ENCODE data around the gene TEX9.
A peak's percentile ranks its signal among the peaks of the same experiment; 100 is the strongest.

Gene TEX9

DNA sequence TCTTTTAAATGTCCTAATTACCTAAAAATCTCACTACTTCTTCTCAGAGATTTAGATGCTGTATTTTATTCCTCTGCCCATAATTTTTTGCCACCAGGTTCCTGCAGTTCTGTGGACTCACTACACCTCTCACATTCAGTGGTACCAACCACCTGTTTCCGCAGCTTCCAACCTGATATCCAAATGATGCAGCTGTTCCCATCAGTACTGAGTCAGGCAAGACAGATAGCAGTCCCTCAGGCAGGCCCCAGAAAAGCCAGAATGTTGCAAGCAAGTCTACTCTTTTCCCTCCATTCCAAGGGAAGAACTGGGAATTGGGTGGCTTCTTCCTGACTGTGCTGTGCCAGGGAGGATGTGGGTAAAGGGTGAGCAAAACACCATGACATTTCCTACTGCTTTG is 60.8 kb downstream of the TEX9 start:
- in situ Hi-C loops (cut with MboI; ENCODE audit: low pct_unique_long_range_greater_than_20kb, low sequenced_read_pairs): no loop called here
- no peak for DNase-seq

DNA sequence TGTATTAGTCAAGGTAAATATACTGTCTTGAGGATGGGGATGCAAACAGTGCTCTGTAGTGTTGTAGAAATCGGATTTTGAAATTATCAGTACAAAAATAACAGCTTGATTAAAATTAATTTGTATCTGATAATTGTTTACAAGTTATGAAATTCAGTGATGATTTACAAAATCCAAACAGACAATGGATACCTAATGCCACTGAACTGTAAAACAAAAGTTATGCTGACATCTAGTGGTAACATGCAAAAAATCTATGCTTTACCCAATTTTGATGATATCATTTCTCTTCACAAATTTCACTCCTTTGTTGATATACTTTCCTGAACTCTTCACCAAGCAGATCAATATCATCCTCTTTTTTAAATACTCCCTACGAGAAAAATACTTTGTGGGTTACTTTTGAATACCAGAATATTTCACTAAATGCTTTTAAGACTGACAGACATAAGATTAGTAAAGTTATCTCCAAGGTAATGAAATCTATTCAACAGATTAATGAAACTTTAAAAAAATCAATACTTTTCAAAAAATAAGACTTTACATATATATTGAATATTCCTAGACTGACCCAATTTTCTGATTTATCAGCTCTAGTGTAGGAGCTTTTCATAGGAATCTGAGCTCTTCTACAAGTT is 63.7 kb downstream of the TEX9 start:
- DNase-seq: peak; percentile 66

DNA sequence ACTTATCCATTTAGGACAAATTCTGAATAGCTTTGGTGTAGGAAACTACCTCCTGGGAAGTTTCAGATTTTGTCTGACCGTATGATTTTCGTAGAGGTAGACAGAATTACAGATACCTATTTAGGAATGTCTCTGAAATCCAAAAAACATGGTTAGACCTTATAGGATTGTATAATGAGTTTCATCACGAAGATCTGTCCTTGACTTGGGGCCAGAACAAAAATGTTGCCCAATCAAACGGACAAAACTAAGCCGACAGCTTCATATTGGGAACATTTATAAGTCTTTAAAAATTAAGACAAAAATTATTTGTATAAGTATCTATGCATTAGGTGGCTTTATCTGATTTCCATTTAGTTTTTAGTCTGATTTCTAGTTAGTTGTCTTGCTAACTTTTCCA is 67.1 kb downstream of the TEX9 start:
- no peak for DNase-seq
- in situ Hi-C loops (cut with MboI; ENCODE audit: low pct_unique_long_range_greater_than_20kb, low sequenced_read_pairs): no loop called here

More for the DNA sequence above, 63.7 kb downstream of the TEX9 start:
- in situ Hi-C loops (cut with MboI; ENCODE audit: low pct_unique_long_range_greater_than_20kb, low sequenced_read_pairs): no loop called here

DNA sequence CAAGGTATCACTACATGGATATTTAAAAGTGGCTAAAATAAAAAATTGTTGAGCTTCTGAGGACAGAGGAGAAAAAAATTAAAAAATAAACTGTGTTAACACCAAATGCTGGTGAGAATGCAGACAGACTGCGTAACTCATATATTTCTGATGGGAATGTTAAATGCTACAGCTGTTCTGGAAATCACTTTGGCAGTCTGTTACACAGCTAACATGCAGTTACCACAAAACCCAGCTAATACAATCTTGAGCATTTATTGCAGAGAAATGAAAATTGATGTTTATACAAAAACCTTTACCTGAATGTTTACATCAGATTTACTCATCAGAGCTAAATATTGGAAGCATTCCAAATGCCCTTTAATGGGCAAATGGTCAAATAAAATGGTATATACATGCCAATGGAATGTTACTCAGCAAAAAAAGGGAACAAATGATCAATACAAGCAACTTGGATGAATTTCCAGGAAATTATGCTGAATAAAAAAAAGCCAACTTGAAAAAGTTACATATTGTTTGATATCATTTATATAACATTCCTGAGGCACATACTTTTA is 75.1 kb downstream of the TEX9 start:
- in situ Hi-C loops (cut with MboI; ENCODE audit: low pct_unique_long_range_greater_than_20kb, low sequenced_read_pairs): no loop called here

GRCh38 chr15:56442354-56442753 is 77.1 kb downstream of the TEX9 start:
- DNase-seq: no peak
- in situ Hi-C loops (cut with MboI; ENCODE audit: low pct_unique_long_range_greater_than_20kb, low sequenced_read_pairs): no loop called here

More for the DNA sequence above, 75.1 kb downstream of the TEX9 start:
- DNase-seq: no peak

DNA sequence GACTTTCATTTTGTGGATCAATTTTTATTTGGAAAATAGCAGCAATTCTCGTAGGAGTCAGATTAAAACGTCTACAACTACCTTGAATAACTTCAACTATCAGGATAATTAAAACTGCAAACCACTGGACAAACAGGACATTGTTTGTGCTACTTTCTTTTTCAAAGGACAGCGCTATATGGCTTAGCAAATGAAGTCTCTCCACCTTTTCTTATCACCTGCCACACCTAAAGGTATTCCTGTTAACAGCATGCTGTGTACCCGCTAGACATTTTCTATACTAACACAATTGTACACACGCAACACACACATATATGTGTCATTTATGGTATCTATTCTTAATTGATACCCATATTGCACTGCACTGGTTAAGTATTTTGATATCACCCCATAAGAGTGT is 80.5 kb downstream of the TEX9 start:
- DNase-seq: no peak
- in situ Hi-C loops (cut with MboI; ENCODE audit: low pct_unique_long_range_greater_than_20kb, low sequenced_read_pairs): no loop called here

DNA sequence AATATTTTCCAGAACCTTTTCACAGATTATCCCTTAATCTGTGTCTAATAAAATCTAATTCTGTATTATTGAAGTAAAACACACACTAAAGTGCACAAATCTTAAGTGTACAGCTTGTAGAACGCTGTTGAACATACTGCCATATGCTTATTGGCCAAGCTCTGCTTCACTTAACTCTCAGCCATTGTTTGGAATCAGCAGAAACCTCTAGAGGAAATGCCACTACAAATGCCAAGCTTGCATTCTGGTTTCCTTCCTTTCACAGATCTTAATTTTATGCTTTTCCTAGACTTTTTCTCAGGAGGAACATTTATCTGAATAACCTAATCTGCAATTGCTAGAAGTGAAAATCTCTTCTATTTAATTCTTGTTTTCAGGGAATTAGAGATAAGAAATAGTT is 89.6 kb downstream of the TEX9 start:
- no peak for DNase-seq
- in situ Hi-C loops (cut with MboI; ENCODE audit: low pct_unique_long_range_greater_than_20kb, low sequenced_read_pairs): no loop called here

DNA sequence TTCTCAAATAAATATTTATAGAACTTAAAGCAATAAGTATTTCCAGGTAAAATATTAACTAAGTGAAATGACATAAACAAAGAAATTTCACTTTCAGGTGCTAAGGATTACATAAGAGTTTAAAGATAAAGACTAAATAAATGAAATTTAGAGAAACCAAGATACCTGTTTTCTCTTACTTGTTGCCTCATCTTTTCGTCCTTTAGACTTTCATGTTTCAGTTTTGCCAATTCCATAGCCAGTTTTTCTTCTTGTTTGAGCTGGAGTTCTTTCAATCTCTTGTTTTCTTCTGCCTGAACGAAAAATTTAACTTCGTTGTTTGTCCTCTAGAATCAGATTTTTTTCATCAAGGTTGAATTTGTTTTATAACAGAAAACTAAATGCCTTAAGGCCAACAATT is 91.0 kb downstream of the TEX9 start:
- in situ Hi-C loops (cut with MboI; ENCODE audit: low pct_unique_long_range_greater_than_20kb, low sequenced_read_pairs): no loop called here
- DNase-seq: no peak

DNA sequence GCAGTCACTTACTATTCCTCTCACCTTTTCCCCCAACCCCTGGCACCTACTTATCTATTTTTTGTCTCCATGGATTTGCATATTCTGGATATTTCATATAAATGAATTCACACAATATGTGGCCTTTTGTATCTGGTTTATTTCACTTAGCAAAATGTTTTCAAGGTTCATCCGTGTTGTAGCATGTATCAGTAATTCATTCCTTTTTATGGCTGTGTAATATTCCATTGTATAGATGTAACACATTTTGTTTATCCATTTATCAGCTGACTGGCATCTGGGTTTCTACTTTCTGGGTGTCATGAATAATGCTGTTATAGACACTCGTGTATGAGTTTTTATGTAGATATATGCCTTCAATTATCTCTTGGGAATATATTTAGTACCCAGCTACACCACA is 93.9 kb downstream of the TEX9 start:
- DNase-seq: no peak
- in situ Hi-C loops (cut with MboI; ENCODE audit: low pct_unique_long_range_greater_than_20kb, low sequenced_read_pairs): no loop called here

- in situ Hi-C loops (cut with MboI; ENCODE audit: low pct_unique_long_range_greater_than_20kb, low sequenced_read_pairs): no loop called here
- peak; percentile 63 for DNase-seq
Measured at GRCh38 chr15:56460071-56460470, 94.8 kb downstream of the TEX9 start.

DNA sequence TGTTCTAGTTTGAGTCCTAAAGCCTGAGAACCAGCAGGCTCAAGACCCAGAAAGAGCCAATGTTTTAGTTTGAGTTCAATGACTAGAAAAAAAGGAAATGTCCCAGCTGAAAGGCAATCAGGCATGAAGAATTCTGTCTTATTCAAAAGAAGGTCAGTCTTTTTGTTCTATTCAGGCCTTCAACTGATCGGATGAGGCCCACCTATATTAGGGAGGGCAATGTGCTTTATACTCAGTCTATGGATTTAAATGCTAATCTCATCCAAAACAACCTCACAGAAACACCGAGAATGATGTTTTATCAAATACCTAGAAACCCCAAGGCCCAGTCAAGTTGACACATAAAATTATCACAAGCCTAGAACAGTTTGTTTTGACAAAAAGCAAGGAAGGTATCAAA is 95.7 kb downstream of the TEX9 start:
- in situ Hi-C loops (cut with MboI; ENCODE audit: low pct_unique_long_range_greater_than_20kb, low sequenced_read_pairs): no loop called here
- DNase-seq: no peak

DNA sequence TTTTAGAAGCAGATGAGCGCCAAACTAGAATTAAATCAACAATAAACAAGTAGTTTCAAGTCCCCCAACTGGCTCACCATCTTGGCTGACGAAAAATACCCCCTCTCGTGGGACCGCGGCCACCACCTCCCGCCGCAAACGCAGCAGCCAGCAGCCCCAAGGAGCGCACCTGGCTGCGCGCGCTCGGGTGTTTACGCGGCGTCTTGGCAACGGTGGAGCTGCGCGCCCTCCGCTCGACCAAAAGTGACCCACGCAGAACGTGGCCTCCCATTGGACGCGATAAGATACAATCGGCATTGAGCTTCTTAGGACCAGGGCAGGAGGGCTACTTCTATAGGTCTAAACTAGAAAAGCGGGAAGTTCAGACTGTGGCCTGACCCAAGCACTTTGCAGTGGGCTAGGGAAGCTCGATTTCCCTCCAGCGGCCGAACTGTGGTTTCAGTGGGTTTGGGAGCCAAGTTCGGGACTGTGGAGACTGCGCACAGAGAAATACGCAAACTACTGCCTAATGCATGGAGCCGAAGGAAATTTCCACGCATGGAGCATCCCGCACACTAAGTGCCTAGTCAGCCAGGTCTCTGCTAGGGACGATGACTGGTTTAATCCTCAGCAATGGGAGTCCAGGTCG is 99.8 kb downstream of the TEX9 start, which contains the start of gene MNS1:
Gene MNS1, minus strand, starts transcription at position 245 of the 628 bp plus-strand sequence. Its CDS starts 165 bp downstream, at position 80.
- in situ Hi-C loops (cut with MboI; ENCODE audit: low pct_unique_long_range_greater_than_20kb, low sequenced_read_pairs): no loop called here

GRCh38 chr15:56467616-56468015 is 102.4 kb downstream of the TEX9 start:
- in situ Hi-C loops (cut with MboI; ENCODE audit: low pct_unique_long_range_greater_than_20kb, low sequenced_read_pairs): no loop called here
- DNase-seq: no peak

More for the DNA sequence above, 99.8 kb downstream of the TEX9 start, which contains the start of gene MNS1:
- peak; percentile 99 for DNase-seq

DNA sequence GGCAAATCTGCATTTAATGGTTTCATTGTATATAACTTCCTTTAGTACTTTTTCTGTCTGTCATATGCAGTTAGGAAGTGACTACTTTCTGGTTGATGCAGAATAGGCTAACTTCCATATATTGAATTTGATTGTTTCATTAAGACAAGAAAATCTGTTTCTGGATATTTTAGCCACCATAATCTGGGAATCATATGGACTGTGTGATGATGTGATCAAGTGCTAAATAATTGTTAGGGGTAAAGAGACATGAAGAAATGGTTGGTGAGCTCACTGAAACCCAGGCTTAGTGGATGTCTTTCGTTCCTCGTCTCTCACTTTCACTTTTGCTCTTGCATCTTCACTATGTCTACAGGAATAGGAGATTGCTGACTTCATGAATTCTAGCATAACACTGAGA is 103.2 kb downstream of the TEX9 start:
- peak; percentile 52 for DNase-seq

DNA sequence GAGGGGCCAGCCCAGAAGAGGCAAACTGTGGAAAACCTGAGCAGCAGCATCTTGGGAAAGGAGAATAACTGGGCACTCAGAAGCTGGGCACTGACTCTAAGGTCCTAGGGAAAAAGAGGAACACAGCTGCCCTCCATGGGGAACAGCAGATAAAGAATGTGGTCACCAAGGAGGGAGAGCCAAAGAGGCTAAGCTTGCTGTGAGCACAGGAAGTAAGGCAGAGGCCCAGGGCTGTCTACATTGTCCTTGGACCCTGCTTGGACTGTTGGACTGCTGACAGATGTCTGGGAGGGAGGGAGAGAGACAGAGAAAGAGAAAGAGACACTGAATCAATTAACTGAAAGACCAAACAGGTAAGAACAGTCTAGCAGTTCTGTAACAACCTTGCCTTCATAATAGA is 104.3 kb downstream of the TEX9 start:
- DNase-seq: peak; percentile 61
- in situ Hi-C loops (cut with MboI; ENCODE audit: low pct_unique_long_range_greater_than_20kb, low sequenced_read_pairs): no loop called here

More for the DNA sequence above, 103.2 kb downstream of the TEX9 start:
- in situ Hi-C loops (cut with MboI; ENCODE audit: low pct_unique_long_range_greater_than_20kb, low sequenced_read_pairs): no loop called here

GRCh38 chr15:56471440-56472069 is 106.3 kb downstream of the TEX9 start:
- in situ Hi-C loops (cut with MboI; ENCODE audit: low pct_unique_long_range_greater_than_20kb, low sequenced_read_pairs): no loop called here
- no peak for DNase-seq

DNA sequence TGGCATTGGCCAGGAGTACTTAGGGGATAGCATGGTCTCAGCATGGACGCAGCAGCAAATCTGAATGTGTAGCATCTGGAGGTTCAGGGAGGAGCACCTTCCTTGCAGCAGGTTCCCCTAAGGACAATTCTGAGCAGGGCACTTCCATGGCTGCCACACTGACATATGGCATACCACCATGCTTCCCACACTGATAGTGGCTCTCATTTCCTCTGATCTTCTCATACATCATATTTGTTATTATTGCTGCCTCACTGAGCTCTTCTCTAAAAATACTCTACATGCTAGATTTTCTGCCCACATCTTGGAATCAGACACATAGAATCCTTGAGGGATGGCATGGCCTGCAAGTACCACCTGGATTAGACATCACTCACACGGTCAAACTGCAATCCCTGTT is 107.1 kb downstream of the TEX9 start:
- DNase-seq: no peak
- in situ Hi-C loops (cut with MboI; ENCODE audit: low pct_unique_long_range_greater_than_20kb, low sequenced_read_pairs): no loop called here

- in situ Hi-C loops (cut with MboI; ENCODE audit: low pct_unique_long_range_greater_than_20kb, low sequenced_read_pairs): no loop called here
Measured at GRCh38 chr15:56473017-56473416, 107.8 kb downstream of the TEX9 start.

GRCh38 chr15:56475351-56475750 is 110.1 kb downstream of the TEX9 start:
- in situ Hi-C loops (cut with MboI; ENCODE audit: low pct_unique_long_range_greater_than_20kb, low sequenced_read_pairs): loop anchor here (25.0 kb wide), 2 partner anchors 412 to 837 kb away; no protein-coding TSS in a partner anchor
- DNase-seq: no peak

More at GRCh38 chr15:56473017-56473416, 107.8 kb downstream of the TEX9 start:
- no peak for DNase-seq

Data from KBM-7 (cell line).